DND-41 (cell line): ENCODE results near the gene CACNA2D1.

Source experiments
- ATAC-seq: fragments of 200-7000 bp; cut with Tn5 transposase; 3 replicates; pipeline ENCODE4 v1.9.1; 2021; ENCODE audit warnings: low read depth; ENCODE audit not compliant: insufficient read depth
- DNase-seq: peaks from one replicate; pipeline ENCODE4 v3.0.0-alpha.2; 2020
- H2AFZ ChIP-seq: 2 replicates; pipeline ENCODE4 v1.6.0; 2012; ENCODE audit warnings: low read depth, low read length
- H3K27ac ChIP-seq: 2 replicates; pipeline ENCODE4 v1.5.1; 2012; ENCODE audit warnings: low read length, inconsistent platforms
- H3K27me3 ChIP-seq: fragments of 200-600 bp; sonication (generic); 2 replicates; pipeline ENCODE4 v1.6.0; 2012; ENCODE audit warnings: low read length, mild to moderate bottlenecking, inconsistent platforms; ENCODE audit not compliant: insufficient read depth, poor library complexity
- H3K36me3 ChIP-seq: 2 replicates; pipeline ENCODE4 v1.5.1; 2012; ENCODE audit warnings: low read length, inconsistent platforms; ENCODE audit not compliant: insufficient read depth
- H3K4me1 ChIP-seq: 2 replicates; pipeline ENCODE4 v1.5.1; 2012; ENCODE audit warnings: mild to moderate bottlenecking, low read length; ENCODE audit not compliant: insufficient read depth
- H3K4me2 ChIP-seq: 2 replicates; pipeline ENCODE4 v1.6.0; 2012; ENCODE audit warnings: mild to moderate bottlenecking, moderate library complexity, low read length, inconsistent platforms; ENCODE audit not compliant: insufficient read depth
- H3K4me3 ChIP-seq, 2 experiments: fragments of 200-600 bp in 1 of 2; shearing (Covaris generic) in 1 of 2; 2 replicates each; pipeline ENCODE4 v1.5.1; 2012 to 2016; ENCODE audit warnings: inconsistent platforms in 2 of 2, low read length in 2 of 2, mild to moderate bottlenecking in 2 of 2, low read depth in 1 of 2, moderate library complexity in 1 of 2
- H3K79me2 ChIP-seq: 2 replicates; pipeline ENCODE4 v1.6.0; 2012; ENCODE audit warnings: low read length, inconsistent platforms; ENCODE audit not compliant: insufficient read depth
- H3K9ac ChIP-seq: 2 replicates; pipeline ENCODE4 v1.6.0; 2012; ENCODE audit warnings: low read depth, mild to moderate bottlenecking, inconsistent platforms, low read length, moderate library complexity
- H3K9me3 ChIP-seq: 2 replicates; pipeline ENCODE4 v1.5.1; 2012; ENCODE audit warnings: low read length, moderate library complexity, mild to moderate bottlenecking, inconsistent platforms; ENCODE audit not compliant: insufficient read depth, severe bottlenecking
- H4K20me1 ChIP-seq: 2 replicates; pipeline ENCODE4 v1.6.0; 2012; ENCODE audit warnings: low read length; ENCODE audit not compliant: insufficient read depth
- EZH2 ChIP-seq: IDR thresholded peaks from 3 replicates; pipeline ENCODE4 v1.6.1; 2012; ENCODE audit warnings: borderline replicate concordance, low read depth, mild to moderate bottlenecking, moderate library complexity, low read length, inconsistent platforms; ENCODE audit not compliant: severe bottlenecking
- TF ChIP-seq, protein P1 (sequence below): IDR thresholded peaks from 2 replicates; pipeline ENCODE4 v1.5.1; 2012; ENCODE audit warnings: borderline replicate concordance, low read length, moderate library complexity, mild to moderate bottlenecking; ENCODE audit not compliant: poor library complexity, severe bottlenecking; ENCODE audit errors: extremely low read depth

Gene CACNA2D1

DNA sequence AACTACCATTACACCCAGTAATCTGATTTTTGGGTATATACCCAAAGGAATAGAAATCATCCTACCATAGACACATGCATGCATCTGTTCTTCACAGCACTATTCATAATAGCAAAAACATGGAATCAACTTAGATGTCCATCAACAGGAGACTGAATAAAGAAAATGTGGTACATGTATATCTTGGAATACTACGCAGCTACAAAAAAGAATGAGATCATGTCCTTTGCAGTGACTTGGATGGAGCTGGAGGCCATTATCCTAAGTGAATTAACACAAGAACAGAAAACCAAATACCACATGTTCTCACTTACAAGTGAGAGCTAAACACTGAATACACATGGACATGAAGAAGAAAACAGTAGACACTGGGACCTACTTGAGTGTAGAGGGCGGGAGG lies 254.9 kb downstream of the CACNA2D1 start:
- Histone ChIP-seq H3K36me3 (no peaks in the 10 kb centered on the region), H3K4me3 (no peak overlapping the region), H3K4me1 (no peaks in the 10 kb centered on the region), H3K27ac (no peak overlapping the region), H3K9me3 (no peaks in the 10 kb centered on the region), H4K20me1 (no peaks in the 10 kb centered on the region), H3K9ac (no peak overlapping the region), H3K27me3 (no peaks in the 10 kb centered on the region), H2AFZ (no peak overlapping the region), H3K4me2 (no peak overlapping the region), H3K79me2 (no peaks in the 10 kb centered on the region)
- DNase-seq = no peak
- no peak for ATAC-seq
- TF ChIP-seq, protein P1, sequence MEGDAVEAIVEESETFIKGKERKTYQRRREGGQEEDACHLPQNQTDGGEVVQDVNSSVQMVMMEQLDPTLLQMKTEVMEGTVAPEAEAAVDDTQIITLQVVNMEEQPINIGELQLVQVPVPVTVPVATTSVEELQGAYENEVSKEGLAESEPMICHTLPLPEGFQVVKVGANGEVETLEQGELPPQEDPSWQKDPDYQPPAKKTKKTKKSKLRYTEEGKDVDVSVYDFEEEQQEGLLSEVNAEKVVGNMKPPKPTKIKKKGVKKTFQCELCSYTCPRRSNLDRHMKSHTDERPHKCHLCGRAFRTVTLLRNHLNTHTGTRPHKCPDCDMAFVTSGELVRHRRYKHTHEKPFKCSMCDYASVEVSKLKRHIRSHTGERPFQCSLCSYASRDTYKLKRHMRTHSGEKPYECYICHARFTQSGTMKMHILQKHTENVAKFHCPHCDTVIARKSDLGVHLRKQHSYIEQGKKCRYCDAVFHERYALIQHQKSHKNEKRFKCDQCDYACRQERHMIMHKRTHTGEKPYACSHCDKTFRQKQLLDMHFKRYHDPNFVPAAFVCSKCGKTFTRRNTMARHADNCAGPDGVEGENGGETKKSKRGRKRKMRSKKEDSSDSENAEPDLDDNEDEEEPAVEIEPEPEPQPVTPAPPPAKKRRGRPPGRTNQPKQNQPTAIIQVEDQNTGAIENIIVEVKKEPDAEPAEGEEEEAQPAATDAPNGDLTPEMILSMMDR = no peak
- TF ChIP-seq EZH2 = no peak

DNA sequence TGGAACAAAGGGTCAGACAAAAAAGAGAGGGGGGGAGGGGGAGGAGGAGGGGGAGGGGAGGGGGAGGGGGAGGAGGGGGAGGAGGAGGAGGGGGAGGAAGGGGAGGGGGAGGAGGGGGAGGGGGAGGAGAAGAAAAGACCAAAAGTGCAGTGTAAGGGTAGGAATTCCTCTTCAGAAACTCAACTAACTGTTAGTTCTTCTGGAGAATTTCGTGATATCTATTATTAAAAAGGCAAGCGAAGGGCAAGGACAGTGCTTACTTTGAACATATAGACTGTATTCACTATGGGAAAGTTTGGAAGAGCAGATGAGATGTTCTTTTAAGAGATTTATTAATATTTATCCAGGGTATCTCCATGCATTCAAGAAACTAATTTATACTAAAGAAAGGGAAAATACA lies 258.1 kb downstream of the CACNA2D1 start:
- H4K20me1 ChIP-seq = no peaks in the 10 kb centered on the region
- H2AFZ ChIP-seq = no peak overlapping the region
- H3K9ac ChIP-seq = no peak overlapping the region
- H3K27ac ChIP-seq = no peak overlapping the region
- H3K27me3 ChIP-seq = no peaks in the 10 kb centered on the region
- no peak overlapping the region for H3K4me2 ChIP-seq
- DNase-seq (no peak), ATAC-seq (no peak)
- no peak for TF ChIP-seq EZH2
- TF ChIP-seq, protein P1 = no peak
- no peaks in the 10 kb centered on the region for H3K9me3 ChIP-seq
- no peaks in the 10 kb centered on the region for H3K36me3 ChIP-seq
- no peaks in the 10 kb centered on the region for H3K4me1 ChIP-seq
- no peak overlapping the region for H3K4me3 ChIP-seq
- no peaks in the 10 kb centered on the region for H3K79me2 ChIP-seq

DNA sequence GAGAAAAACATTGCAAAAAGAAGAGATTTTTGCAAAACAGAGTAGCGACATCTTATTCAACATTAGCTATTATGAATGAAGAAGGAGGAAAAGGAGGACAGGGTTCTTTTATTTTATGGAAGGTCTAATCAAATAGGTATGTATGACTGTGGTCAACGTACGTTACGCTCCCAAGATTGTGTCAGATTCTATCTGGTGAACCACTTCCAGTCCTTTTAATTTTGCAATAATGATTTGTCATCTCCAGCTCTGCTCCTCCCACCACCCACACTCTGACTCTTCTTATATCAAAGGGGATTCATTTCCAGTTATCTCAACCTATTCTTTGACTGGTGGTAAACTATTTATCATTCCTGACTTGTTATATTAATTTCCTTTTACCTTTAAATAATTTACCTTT lies 259.9 kb downstream of the CACNA2D1 start:
- TF ChIP-seq EZH2 = no peak
- H3K27me3 ChIP-seq = no peaks in the 10 kb centered on the region
- H3K36me3 ChIP-seq = no peaks in the 10 kb centered on the region
- DNase-seq = no peak
- no peak for ATAC-seq
- no peaks in the 10 kb centered on the region for H3K79me2 ChIP-seq
- H3K4me3 ChIP-seq = no peak overlapping the region
- H3K4me2 ChIP-seq = no peak overlapping the region
- H4K20me1 ChIP-seq = no peaks in the 10 kb centered on the region
- no peaks in the 10 kb centered on the region for H3K4me1 ChIP-seq
- H2AFZ ChIP-seq = no peak overlapping the region
- H3K9ac ChIP-seq = no peak overlapping the region
- no peaks in the 10 kb centered on the region for H3K9me3 ChIP-seq
- H3K27ac ChIP-seq = no peak overlapping the region

DNA sequence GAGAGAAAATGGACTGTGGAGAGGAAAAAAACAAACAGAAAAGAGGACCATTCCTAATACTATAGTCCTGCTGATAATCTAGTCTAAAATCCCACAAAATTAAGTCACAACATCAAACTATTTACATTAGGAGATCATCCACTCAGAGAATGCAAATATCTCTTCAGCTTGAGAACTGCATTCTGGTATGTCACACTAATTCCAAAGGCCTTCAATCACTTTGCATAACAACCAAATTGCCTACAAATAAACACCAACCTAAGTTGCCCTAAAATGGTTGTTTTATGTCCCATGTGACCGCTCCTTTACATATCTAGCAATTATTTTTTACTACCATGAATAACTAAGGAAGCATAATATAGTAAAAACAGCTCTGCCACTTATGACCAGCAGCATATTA lies 264.3 kb downstream of the CACNA2D1 start:
- Histone ChIP-seq H3K9ac (no peak overlapping the region), H3K79me2 (no peaks in the 10 kb centered on the region), H3K4me2 (no peak overlapping the region), H3K27me3 (no peaks in the 10 kb centered on the region), H2AFZ (no peak overlapping the region), H3K36me3 (no peaks in the 10 kb centered on the region), H3K4me1 (no peaks in the 10 kb centered on the region), H3K27ac (no peak overlapping the region), H3K9me3 (no peaks in the 10 kb centered on the region), H3K4me3 (no peak overlapping the region), H4K20me1 (no peaks in the 10 kb centered on the region)
- no peak for DNase-seq
- no peak for ATAC-seq
- TF ChIP-seq, protein P1 = no peak
- no peak for TF ChIP-seq EZH2
